H1 (cell line): ENCODE measurements around the gene GID4.

ENCODE experiments used
- EZH2 ChIP-seq: fragments of 200-600 bp; sonication (generic); IDR thresholded peaks from 2 replicates; pipeline ENCODE4 v1.7.1; 2012; ENCODE audit warnings: low read depth, mild to moderate bottlenecking, moderate library complexity, low read length, inconsistent platforms; ENCODE audit not compliant: severe bottlenecking
- POLR2A ChIP-seq, 2 experiments: IDR thresholded peaks; 1 replicate in 1 of 2; 2 replicates in 1 of 2; pipeline ENCODE4 v1.6.1; 2011; ENCODE audit warnings: low read depth in 2 of 2, low read length in 2 of 2, mild to moderate bottlenecking in 2 of 2; ENCODE audit errors: control extremely low read depth in 1 of 2

- TF ChIP-seq EZH2 (no peak), POLR2A (IDR thresholded peaks at IDR 0.05; ENCODE audit: control extremely low read depth in 1 of 2, low read depth in 2 of 2, low read length in 2 of 2) (no peak)
Measured at GRCh38 chr17:18059283-18059682, 20.1 kb downstream of the GID4 start.
